GM12878 (cell line): ENCODE data around the gene CDK17. TPM values are rescaled to one million over a fixed set of nuclear protein-coding genes. Genes with fewer than 3 reads are reported as not detected.

Experiments used
- ATAC-seq: fragments of 200-7000 bp; cut with Tn5 transposase; 3 replicates; pipeline ENCODE4 v1.9.1; 2020; ENCODE audit warnings: mild to moderate bottlenecking, moderate library complexity
- BruUV-seq: library from RNA; stranded (reverse); fragments of 400-500 nt; replicated peaks from 2 replicates; lab custom pipeline; 2021; lab: Mats Ljungman, UMichigan
- CTCF ChIA-PET: fragments of 300-600 bp; sonication (Branson Sonifier 250); formaldehyde crosslinking; extraction: SDS; loops from one replicate; lab custom pipeline; 2021; ENCODE audit warnings: inconsistent platforms; lab: Yijun Ruan, JAX
- POLR2A ChIA-PET: fragments of 350-600 bp; formaldehyde crosslinking; extraction: SDS; loops from one replicate; lab custom pipeline; 2021; ENCODE audit warnings: inconsistent platforms; lab: Charles Lee
- RAD21 ChIA-PET: fragments of 300-600 bp; sonication (Branson Sonifier 250); formaldehyde crosslinking; loops from one replicate; lab custom pipeline; 2023; ENCODE audit warnings: antibody characterized with exemption; ENCODE audit not compliant: unreplicated experiment; lab: Charles Lee
- SMC1A ChIA-PET: fragments of 300-600 bp; sonication (Branson Sonifier 250); formaldehyde crosslinking; loops from one replicate; lab custom pipeline; 2023; ENCODE audit not compliant: unreplicated experiment, uncharacterized antibody; lab: Charles Lee
- DNase-seq: peaks from one replicate; pipeline ENCODE4 v3.0.0-alpha.2; 2011; ENCODE audit warnings: low read depth, low spot score
- FAIRE-seq: peaks from 3 replicates; lab custom pipeline; 2011; peaks lifted over from hg19 to GRCh38; lab: Jason Lieb, UNC
- H2AFZ ChIP-seq: 2 replicates; pipeline ENCODE4 v1.6.0; 2011; ENCODE audit warnings: low read depth, low read length, control low read depth; ENCODE audit not compliant: control insufficient read depth
- H3K27ac ChIP-seq: 2 replicates; pipeline ENCODE4 v1.5.1; 2011; ENCODE audit warnings: control low read depth; ENCODE audit not compliant: control insufficient read depth, insufficient read depth
- H3K27me3 ChIP-seq, 2 experiments: replicated peaks in 1 of 2; 2 replicates each; pipeline versions ENCODE4 v1.6.0 to v1.6.1; 2011; ENCODE audit warnings: low read length in 1 of 2; ENCODE audit not compliant: control insufficient read depth in 2 of 2, insufficient read depth in 2 of 2
- H3K36me3 ChIP-seq, 2 experiments: 2 replicates each; pipeline ENCODE4 v1.5.1; 2011; ENCODE audit warnings: low read length in 1 of 2; ENCODE audit not compliant: control insufficient read depth in 2 of 2, insufficient read depth in 2 of 2
- H3K4me1 ChIP-seq: 2 replicates; pipeline ENCODE4 v1.6.1; 2011; ENCODE audit warnings: mild to moderate bottlenecking, low read length, moderate library complexity, mixed read lengths; ENCODE audit not compliant: control insufficient read depth, insufficient read depth
- H3K4me2 ChIP-seq: 2 replicates; pipeline ENCODE4 v1.6.0; 2011; ENCODE audit warnings: control low read depth; ENCODE audit not compliant: control insufficient read depth, insufficient read depth
- H3K4me3 ChIP-seq: fragments of 200-600 bp; sonication (generic); 2 replicates; pipeline ENCODE4 v1.5.1; 2016
- H3K79me2 ChIP-seq: 2 replicates; pipeline ENCODE4 v1.6.0; 2011; ENCODE audit warnings: low read length; ENCODE audit not compliant: control insufficient read depth, insufficient read depth
- H3K9ac ChIP-seq: 2 replicates; pipeline ENCODE4 v1.8.0; 2011; ENCODE audit warnings: low read length, control low read depth, mixed read lengths; ENCODE audit not compliant: control insufficient read depth, insufficient read depth
- H3K9me3 ChIP-seq: replicated peaks from 3 replicates; pipeline ENCODE4 v1.5.1; 2011; ENCODE audit warnings: mild to moderate bottlenecking, low read length; ENCODE audit not compliant: control insufficient read depth, insufficient read depth
- H4K20me1 ChIP-seq: 2 replicates; pipeline ENCODE4 v1.6.0; 2011; ENCODE audit not compliant: control insufficient read depth, insufficient read depth
- CEBPB ChIP-seq, 2 experiments: fragments of 150-350 bp in 1 of 2; IDR thresholded peaks; 2 replicates each; pipeline ENCODE4 v1.6.1; 2012 to 2014; ENCODE audit warnings: low read depth in 2 of 2, low read length in 2 of 2, borderline replicate concordance in 1 of 2, inconsistent platforms in 1 of 2
- CUX1 ChIP-seq: IDR thresholded peaks from 2 replicates; pipeline ENCODE4 v1.6.1; 2012; ENCODE audit warnings: improper control_type of control experiment, low read depth, low read length; ENCODE audit not compliant: insufficient replicate concordance
- ELK1 ChIP-seq: IDR thresholded peaks from 2 replicates; pipeline ENCODE4 v1.6.1; 2012; ENCODE audit warnings: low read depth, low read length, improper control_type of control experiment
- ESRRA ChIP-seq: IDR thresholded peaks from 2 replicates; pipeline ENCODE4 v1.6.1; 2012; ENCODE audit warnings: mild to moderate bottlenecking, low read length, improper control_type of control experiment
- HDGF ChIP-seq: fragments of 450-650 bp; IDR thresholded peaks from 2 replicates; pipeline ENCODE4 v1.6.1; 2016; ENCODE audit warnings: antibody characterized with exemption
- NR2C1 ChIP-seq: fragments of 450-650 bp; IDR thresholded peaks from 2 replicates; pipeline ENCODE4 v1.6.1; 2017; ENCODE audit warnings: antibody characterized with exemption, mild to moderate bottlenecking, moderate library complexity
- RAD21 ChIP-seq: IDR thresholded peaks from 2 replicates; pipeline ENCODE4 v1.6.1; 2011; ENCODE audit warnings: mild to moderate bottlenecking, low read depth, low read length, moderate library complexity; ENCODE audit not compliant: insufficient read depth
- TBL1XR1 ChIP-seq: IDR thresholded peaks from 2 replicates; pipeline ENCODE4 v1.6.1; 2012; ENCODE audit warnings: low read depth, low read length, improper control_type of control experiment
- TCF12 ChIP-seq: IDR thresholded peaks from 2 replicates; pipeline ENCODE4 v1.6.1; 2011; ENCODE audit warnings: low read depth, mild to moderate bottlenecking, low read length
- USF1 ChIP-seq: IDR thresholded peaks from 2 replicates; pipeline ENCODE4 v1.6.1; 2011; ENCODE audit warnings: borderline replicate concordance, low read depth, mild to moderate bottlenecking, moderate library complexity, mixed read lengths, low read length; ENCODE audit not compliant: insufficient read depth; ENCODE audit errors: extremely low read length
- ZNF217 ChIP-seq: fragments of 450-650 bp; IDR thresholded peaks from 2 replicates; pipeline ENCODE4 v1.6.1; 2017; ENCODE audit warnings: antibody characterized with exemption, mild to moderate bottlenecking
- ZNF384 ChIP-seq: IDR thresholded peaks from 2 replicates; pipeline ENCODE4 v1.6.1; 2012; ENCODE audit warnings: low read depth, mild to moderate bottlenecking, low read length, improper control_type of control experiment, borderline replicate concordance
- ZNF622 ChIP-seq: fragments of 450-650 bp; IDR thresholded peaks from 2 replicates; pipeline ENCODE4 v1.6.1; 2017; ENCODE audit warnings: mild to moderate bottlenecking, inconsistent platforms
- ZZZ3 ChIP-seq: IDR thresholded peaks from 2 replicates; pipeline ENCODE4 v1.6.1; 2011; ENCODE audit warnings: low read depth; ENCODE audit not compliant: control insufficient read depth, insufficient read length
- WGBS: methylation state at CpG from one replicate; pipeline ENCODE4 v1.1.6; 2016; ENCODE audit warnings: low lambda C conversion rate; ENCODE audit not compliant: insufficient replicate concordance, insufficient coverage; ENCODE audit errors: missing lambda C conversion rate; 5-methylcytosine and 5-hydroxymethylcytosine counted together
- in situ Hi-C: fragments of 300-500 bp; cut with MboI; formaldehyde crosslinking; loops from 9 replicates; pipeline ENCODE4 v1.14.3; 2018; ENCODE audit warnings: mixed read lengths
- intact Hi-C: fragments of 100-400 bp; cut with micrococcal nuclease; formaldehyde crosslinking; loops from one replicate; pipeline ENCODE4 v1.14.2; 2022; ENCODE audit not compliant: unreplicated experiment
- polyA plus RNA-seq, 11 experiments: library from polyadenylated mRNA; depleted of rRNA in 4 of 11; unstranded in 6 of 11; stranded (reverse) in 5 of 11; fragments of >200 nt; fragmentation: Nextera tagmentation in 4 of 11; fragmentation: Illumina TruSeq in 1 of 11; extraction: Ambion mirVana in 4 of 11; extraction: Trizol in 1 of 11; gene quantifications; 1 replicate in 1 of 11; 2 replicates in 10 of 11; pipeline versions ENCODE4 v1.2.1 to v1.2.3, GENCODE V29; 2011 to 2016; ENCODE audit warnings: inconsistent platforms in 2 of 11, missing spikeins in 2 of 11, low read depth in 1 of 11
- total RNA-seq, 4 experiments: library from RNA; depleted of rRNA in 3 of 4; stranded (reverse); fragments of >200 nt in 3 of 4; fragmentation: Illumina TruSeq in 1 of 4; extraction: Trizol in 1 of 4; gene quantifications; 2 replicates each; pipeline versions ENCODE4 v1.2.1 to v1.2.3, GENCODE V29; 2013 to 2021
- TF ChIP-seq, protein P1 (sequence below): fragments of 450-650 bp; formaldehyde crosslinking; IDR thresholded peaks from 2 replicates; pipeline ENCODE4 v1.5.0; 2022; ENCODE audit warnings: mild to moderate bottlenecking, missing genetic modification characterization

Gene CDK17
- total and polyA plus RNA-seq, 10 of the 15 experiments (the other 5 are each of a cell fraction or from before 2014, with no cell fraction given) = 5.6 to 45.6 (median 18.3) TPM

- no peak overlapping the region for H3K4me3 ChIP-seq
- FAIRE-seq (no peak), ATAC-seq (no peak), DNase-seq (no peak)
- no peak overlapping the region for H3K27ac ChIP-seq
- ChIA-PET RAD21 (no interaction called here), POLR2A (no interaction called here), CTCF (no interaction called here), SMC1A (no interaction called here)
- no TSS peak for BruUV-seq
- WGBS = 56% methylated on average over 3 of the region's 3 CpGs
- intact Hi-C loops (no loop called here), in situ Hi-C loops (no loop called here)
- no peak overlapping the region for H2AFZ ChIP-seq
- no peaks in the 10 kb centered on the region for H4K20me1 ChIP-seq
- no peaks in the 10 kb centered on the region for H3K4me1 ChIP-seq
- peaks cover 0 to 12% of the 10 kb centered on the region in 2 experiments; a peak in 2 of 4 replicates for H3K36me3 ChIP-seq
- no peaks in the 10 kb centered on the region for H3K27me3 ChIP-seq
- H3K79me2 ChIP-seq = no peaks in the 10 kb centered on the region; the same call in 1 of the 2 replicates
- H3K4me2 ChIP-seq = no peak overlapping the region
- no peak overlapping the region for H3K9ac ChIP-seq
- no peaks in the 10 kb centered on the region for H3K9me3 ChIP-seq
- TF ChIP-seq ZNF384 (no peak), USF1 (no peak), CUX1 (no peak), ZZZ3 (no peak), ZNF622 (no peak), NR2C1 (no peak), ESRRA (no peak), TBL1XR1 (no peak), RAD21 (no peak), HDGF (no peak), TCF12 (no peak), ZNF217 (no peak), CEBPB (IDR thresholded peaks at IDR 0.05; ENCODE audit: borderline replicate concordance in 1 of 2, low read depth in 2 of 2, low read length in 2 of 2) (no peak), ELK1 (no peak)
- TF ChIP-seq, protein P1, sequence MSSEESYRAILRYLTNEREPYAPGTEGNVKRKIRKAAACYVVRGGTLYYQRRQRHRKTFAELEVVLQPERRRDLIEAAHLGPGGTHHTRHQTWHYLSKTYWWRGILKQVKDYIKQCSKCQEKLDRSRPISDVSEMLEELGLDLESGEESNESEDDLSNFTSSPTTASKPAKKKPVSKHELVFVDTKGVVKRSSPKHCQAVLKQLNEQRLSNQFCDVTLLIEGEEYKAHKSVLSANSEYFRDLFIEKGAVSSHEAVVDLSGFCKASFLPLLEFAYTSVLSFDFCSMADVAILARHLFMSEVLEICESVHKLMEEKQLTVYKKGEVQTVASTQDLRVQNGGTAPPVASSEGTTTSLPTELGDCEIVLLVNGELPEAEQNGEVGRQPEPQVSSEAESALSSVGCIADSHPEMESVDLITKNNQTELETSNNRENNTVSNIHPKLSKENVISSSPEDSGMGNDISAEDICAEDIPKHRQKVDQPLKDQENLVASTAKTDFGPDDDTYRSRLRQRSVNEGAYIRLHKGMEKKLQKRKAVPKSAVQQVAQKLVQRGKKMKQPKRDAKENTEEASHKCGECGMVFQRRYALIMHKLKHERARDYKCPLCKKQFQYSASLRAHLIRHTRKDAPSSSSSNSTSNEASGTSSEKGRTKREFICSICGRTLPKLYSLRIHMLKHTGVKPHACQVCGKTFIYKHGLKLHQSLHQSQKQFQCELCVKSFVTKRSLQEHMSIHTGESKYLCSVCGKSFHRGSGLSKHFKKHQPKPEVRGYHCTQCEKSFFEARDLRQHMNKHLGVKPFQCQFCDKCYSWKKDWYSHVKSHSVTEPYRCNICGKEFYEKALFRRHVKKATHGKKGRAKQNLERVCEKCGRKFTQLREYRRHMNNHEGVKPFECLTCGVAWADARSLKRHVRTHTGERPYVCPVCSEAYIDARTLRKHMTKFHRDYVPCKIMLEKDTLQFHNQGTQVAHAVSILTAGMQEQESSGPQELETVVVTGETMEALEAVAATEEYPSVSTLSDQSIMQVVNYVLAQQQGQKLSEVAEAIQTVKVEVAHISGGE (CRISPR knock-in tag) = no peak
These were observed 94.6 kb downstream of the CDK17 start for GRCh38 chr12:96305665-96306064.
